NCI-H1092 treated with DMSO at 0.1 percent for 48 hours (cell line): ENCODE results near the gene NCAPG2.
"Not testable (repeated sequence)": the region's sequence is repeated elsewhere in the genome, so short reads cannot be mapped to it uniquely, and the experiment has no call there.

ENCODE experiments used
- DNase-seq: peaks from one replicate; lab custom pipeline; 2025; lab: John Stamatoyannopoulos, UW

NCAPG2 gene

GRCh38 chr7:158626289-158626688 lies 78.3 kb downstream of the NCAPG2 start:
- not testable (repeated sequence) for DNase-seq

GRCh38 chr7:158623241-158623640 lies 81.4 kb downstream of the NCAPG2 start:
- DNase-seq = no peak

GRCh38 chr7:158620839-158621441 lies 83.7 kb downstream of the NCAPG2 start:
- DNase-seq = no peak

- no peak for DNase-seq
Measured at GRCh38 chr7:158620418-158620817, 84.2 kb downstream of the NCAPG2 start.

- DNase-seq = no peak
Measured at GRCh38 chr7:158618745-158619140, 85.9 kb downstream of the NCAPG2 start.

- no peak for DNase-seq
Measured at GRCh38 chr7:158617737-158618128, 86.9 kb downstream of the NCAPG2 start.

- no peak for DNase-seq
Measured at GRCh38 chr7:158616050-158616449, 88.6 kb downstream of the NCAPG2 start.

- DNase-seq = no peak
Measured at GRCh38 chr7:158614700-158615099, 89.9 kb downstream of the NCAPG2 start.

GRCh38 chr7:158613481-158613880 lies 91.1 kb downstream of the NCAPG2 start:
- peak; percentile 47 for DNase-seq

GRCh38 chr7:158612546-158612945 lies 92.1 kb downstream of the NCAPG2 start:
- DNase-seq = no peak

GRCh38 chr7:158611541-158611940 lies 93.1 kb downstream of the NCAPG2 start:
- no peak for DNase-seq

GRCh38 chr7:158609313-158609974 lies 95.2 kb downstream of the NCAPG2 start:
- no peak for DNase-seq

- no peak for DNase-seq
Measured at GRCh38 chr7:158607563-158607962, 97.0 kb downstream of the NCAPG2 start.

GRCh38 chr7:158606671-158607424 lies 97.8 kb downstream of the NCAPG2 start:
- DNase-seq = no peak

- no peak for DNase-seq
Measured at GRCh38 chr7:158606129-158606528, 98.5 kb downstream of the NCAPG2 start.

- DNase-seq = no peak
Measured at GRCh38 chr7:158603773-158604755, 100.5 kb downstream of the NCAPG2 start.

- DNase-seq = no peak
Measured at GRCh38 chr7:158602905-158603772, 101.5 kb downstream of the NCAPG2 start.

GRCh38 chr7:158602041-158602440 lies 102.6 kb downstream of the NCAPG2 start:
- DNase-seq = no peak

- DNase-seq = no peak
Measured at GRCh38 chr7:158601090-158601489, 103.5 kb downstream of the NCAPG2 start.

- DNase-seq = no peak
Measured at GRCh38 chr7:158596745-158597144, 107.9 kb downstream of the NCAPG2 start.

GRCh38 chr7:158596309-158596708 lies 108.3 kb downstream of the NCAPG2 start:
- no peak for DNase-seq
